Activated CD4-positive, alpha-beta T cell treated with anti-CD3 and anti-CD28 coated beads, Interleukin-2, Interleukin-6, amounts not matched to agents 100 ng/mL and 50 ng/mL, durations not matched to agents 16 hours and 8 hours (primary cell): ENCODE results near the gene CELSR3.

Source experiments
- DNase-seq: peaks from one replicate; pipeline ENCODE4 v3.0.0-alpha.2; 2020

The CELSR3 gene

GRCh38 chr3:48631516-48632448 is 30.9 kb downstream of the CELSR3 start:
- DNase-seq = no peak

DNA sequence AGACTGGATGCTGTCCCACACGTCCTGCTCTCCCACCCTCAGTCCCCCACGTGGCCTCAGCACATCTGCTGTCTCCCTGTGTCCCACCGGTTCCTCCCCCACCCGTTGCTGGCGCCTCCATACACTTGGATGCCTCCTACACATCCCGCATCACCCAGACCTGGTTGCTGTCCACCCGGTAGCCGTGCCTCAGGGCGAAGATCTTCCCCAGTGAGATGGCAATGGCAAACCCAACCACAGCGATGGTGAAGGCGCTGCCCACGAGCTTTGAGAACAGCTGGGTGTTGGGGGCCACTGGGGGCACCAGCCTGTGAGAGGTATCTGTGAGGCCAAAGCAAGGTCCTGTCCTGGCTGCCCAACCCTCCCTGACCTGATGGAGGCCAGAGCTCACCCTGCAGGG is 31.9 kb downstream of the CELSR3 start:
- DNase-seq = no peak

- DNase-seq = no peak
Observed at GRCh38 chr3:48630407-48630806, 32.3 kb downstream of the CELSR3 start.

DNA sequence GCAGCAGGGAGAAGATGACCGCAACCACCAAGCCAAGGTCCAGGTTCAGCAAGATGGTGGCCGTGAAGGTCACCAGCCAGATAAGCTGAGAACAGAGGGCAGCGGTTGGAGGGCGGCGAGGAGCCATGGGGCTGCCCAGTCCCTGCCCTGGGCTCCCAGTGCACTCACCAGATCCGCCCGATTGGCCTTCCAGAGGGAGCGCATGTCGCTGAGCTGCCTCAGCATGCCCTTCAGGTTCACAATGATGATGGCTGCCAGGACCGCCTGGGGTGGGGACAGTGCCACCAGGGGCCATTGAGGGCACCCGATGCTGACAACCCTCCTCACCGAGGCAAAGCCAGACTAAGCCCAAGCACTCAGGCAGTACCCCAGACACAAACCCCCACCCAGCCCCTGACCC is 32.8 kb downstream of the CELSR3 start:
- DNase-seq = no peak

DNA sequence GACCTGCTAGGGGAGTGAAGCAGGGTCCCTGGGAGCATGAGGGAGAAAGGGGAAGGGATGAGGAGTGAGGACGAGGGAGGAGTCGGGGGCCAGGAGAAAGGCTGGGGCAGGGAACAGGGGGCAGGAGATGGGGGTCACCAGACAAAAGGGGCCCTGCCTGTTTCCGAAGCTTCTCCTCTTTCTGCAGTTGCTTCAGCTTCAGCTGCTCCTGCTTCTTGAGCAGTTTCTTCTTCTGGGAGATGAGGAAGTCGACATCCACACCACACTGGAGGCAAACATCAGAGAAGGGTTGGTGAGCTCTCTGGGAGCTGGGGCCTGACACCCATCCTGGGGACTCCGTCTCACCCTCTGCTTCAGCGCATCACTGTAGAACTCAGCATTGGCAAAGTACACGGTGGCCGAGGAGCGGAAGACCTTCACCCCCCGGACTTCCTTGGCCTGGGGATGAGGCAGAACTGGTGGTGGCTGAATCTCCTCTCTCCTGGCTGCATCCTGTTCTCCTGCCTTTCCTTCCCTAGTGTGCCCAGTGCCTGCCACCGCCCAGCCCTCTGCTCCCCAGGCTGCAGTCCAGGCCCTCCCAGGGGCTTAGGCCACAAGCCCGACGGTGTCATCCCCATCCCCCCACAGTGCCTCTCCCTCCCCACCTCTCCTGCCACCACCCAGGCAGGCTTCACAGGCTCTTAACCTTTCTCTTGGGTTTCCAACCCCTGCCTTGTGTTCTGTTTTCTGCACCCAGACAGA is 34.2 kb downstream of the CELSR3 start:
- DNase-seq = no peak

- DNase-seq = no peak
Observed at GRCh38 chr3:48625600-48625999, 37.1 kb downstream of the CELSR3 start.

DNA sequence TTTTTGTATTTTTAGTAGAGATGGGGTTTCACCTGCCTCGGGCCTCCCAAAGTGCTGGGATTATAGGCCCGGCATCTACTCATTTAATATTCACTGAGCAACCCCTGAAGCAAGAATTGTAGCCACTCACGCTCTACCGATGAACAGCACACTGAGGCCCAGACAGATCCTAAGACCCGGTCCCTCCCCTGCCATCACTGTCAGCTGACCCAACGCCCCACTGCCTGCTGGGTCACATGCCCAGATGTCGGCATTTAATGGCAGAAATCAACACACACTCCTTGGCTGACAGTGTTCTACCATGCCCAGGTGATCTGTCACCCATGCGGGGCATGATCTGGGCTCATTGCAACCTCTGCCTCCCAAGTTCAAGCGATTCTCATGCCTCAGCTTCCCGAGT is 37.9 kb downstream of the CELSR3 start:
- no peak for DNase-seq

DNA sequence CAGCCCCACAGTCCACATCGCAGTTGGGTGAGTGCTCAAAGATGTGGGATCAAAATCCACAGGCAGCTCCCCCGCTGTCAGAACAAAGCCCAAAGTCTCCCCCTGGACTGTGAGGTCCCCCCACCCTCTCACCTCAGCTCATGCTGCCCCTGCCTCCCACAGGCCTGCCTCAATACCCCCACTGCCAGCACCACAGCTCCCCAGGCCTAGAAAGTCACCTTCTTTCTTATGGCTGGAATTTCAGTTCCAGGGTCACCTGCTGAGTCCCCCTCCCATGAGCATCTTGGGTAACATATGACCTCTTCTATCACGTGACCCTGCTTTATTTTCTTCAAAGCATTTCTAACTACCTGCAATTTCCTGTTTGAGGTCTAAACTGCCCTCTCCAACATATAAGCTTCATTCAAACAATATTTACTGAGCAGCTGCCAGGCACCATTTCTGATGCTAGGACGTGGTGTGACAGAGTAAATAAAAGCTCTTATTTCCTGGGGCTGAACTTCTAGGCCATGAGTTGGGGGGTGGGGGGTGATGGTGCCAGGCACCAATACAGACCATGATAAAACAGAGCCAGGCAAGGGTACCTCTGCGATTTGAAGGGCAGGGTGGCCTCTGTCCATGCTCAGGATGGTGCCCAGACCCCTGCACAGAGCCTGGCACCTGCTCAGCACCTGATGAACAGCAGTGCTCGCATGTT is 38.7 kb downstream of the CELSR3 start:
- DNase-seq = no peak

DNA sequence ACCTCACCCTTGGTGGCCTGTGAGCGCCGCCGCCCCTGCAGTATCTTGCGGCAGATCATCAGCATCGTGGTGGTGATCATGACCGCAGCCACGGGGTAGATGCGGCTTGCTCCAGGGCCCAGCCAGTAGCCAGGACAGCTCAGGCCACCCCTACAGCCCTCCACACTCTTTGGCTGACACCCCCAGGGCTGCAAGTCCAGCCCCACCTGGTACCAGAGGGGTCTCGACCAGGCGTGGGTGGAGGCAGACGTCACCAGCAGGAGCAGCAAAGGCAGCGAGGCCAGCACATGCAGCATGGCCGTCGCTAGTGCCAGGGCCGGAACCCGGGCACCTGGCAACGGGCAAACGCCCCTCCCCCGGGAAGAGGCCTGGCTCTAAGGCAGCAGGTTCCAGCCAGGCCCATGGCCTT is 41.2 kb downstream of the CELSR3 start, which contains the start of gene TMEM89:
TSS of gene TMEM89 (minus strand) at position 309 of the 409 bp plus-strand sequence. CDS start at position 296, 13 bp downstream.
- DNase-seq = no peak

- DNase-seq = no peak
Observed at GRCh38 chr3:48619541-48620524, 42.9 kb downstream of the CELSR3 start.

- DNase-seq = no peak
Observed at GRCh38 chr3:48617559-48617958, 45.1 kb downstream of the CELSR3 start.

- DNase-seq = peak; percentile 73
Observed at GRCh38 chr3:48614044-48614443, 48.6 kb downstream of the CELSR3 start.

DNA sequence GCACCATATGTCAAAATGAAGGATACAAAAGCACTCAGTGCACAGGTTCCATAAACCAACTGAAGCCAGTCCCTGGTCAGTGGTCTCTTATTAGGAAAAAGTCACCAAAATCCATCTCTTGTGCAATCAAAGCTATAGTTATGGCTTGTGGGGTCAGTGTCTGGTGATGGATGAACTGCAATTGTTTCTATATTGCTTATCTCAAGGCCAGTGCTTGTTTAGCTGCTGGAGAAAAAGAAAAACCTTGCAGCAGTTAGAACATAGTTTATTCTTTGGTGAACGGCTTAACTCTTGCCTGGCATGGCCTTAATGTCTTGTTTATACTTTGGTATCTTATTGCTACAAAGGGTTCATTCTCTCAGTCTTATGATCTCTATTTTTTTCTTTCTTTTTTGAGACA is 50.4 kb downstream of the CELSR3 start:
- DNase-seq = no peak

DNA sequence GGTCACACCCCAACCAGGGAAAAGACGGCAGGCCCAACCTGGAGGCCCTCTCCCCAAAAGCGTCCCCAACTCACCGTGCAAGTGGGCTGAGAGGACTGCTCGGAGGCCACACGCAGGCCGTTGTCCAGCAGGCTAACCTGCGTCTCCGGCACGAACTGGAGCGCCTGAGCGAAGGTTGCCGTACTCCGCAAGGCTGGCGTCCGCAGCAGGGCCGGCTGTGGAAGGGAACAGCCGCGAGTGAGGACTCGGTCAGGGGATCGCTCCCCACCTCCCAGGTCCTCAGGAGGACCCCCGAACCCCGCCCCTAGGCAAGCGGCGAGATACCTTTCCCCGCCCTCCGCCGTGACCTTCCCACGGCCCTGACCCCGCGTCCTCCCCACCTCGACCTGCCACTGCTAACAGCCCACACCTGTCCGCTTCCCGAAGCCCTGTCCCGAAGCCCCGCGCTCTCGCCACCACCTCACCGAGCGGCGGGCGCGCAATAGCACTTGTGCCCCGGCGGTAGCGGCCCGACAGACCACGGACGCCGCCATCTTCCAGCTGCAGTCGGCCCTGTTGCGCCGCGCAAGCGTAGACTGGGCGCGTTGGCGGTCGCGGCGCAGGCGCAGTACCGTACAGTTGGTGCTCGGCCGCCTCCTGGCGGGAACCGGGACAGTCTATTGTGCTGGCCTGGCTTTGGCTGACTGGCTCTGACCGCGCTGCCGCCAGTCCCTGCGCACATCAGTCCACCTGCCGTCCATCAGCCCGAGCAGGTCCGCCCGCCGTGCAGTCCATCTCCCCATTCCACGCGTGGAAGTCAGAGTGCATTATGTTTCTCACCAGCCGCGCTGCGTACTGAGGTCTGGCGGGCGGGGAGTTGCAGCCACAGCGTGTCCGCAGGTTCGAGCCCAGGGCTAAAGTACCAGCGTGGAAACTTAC is 53.3 kb downstream of the CELSR3 start, which contains the start of gene UQCRC1:
TSS of gene UQCRC1 (minus strand) at position 559 of the 918 bp plus-strand sequence. CDS start at position 533, 26 bp downstream.
- DNase-seq = peak; percentile 96

GRCh38 chr3:48607519-48607918 is 55.2 kb downstream of the CELSR3 start:
- no peak for DNase-seq

- DNase-seq = no peak
Observed at GRCh38 chr3:48601622-48601994, 61.1 kb downstream of the CELSR3 start.

DNA sequence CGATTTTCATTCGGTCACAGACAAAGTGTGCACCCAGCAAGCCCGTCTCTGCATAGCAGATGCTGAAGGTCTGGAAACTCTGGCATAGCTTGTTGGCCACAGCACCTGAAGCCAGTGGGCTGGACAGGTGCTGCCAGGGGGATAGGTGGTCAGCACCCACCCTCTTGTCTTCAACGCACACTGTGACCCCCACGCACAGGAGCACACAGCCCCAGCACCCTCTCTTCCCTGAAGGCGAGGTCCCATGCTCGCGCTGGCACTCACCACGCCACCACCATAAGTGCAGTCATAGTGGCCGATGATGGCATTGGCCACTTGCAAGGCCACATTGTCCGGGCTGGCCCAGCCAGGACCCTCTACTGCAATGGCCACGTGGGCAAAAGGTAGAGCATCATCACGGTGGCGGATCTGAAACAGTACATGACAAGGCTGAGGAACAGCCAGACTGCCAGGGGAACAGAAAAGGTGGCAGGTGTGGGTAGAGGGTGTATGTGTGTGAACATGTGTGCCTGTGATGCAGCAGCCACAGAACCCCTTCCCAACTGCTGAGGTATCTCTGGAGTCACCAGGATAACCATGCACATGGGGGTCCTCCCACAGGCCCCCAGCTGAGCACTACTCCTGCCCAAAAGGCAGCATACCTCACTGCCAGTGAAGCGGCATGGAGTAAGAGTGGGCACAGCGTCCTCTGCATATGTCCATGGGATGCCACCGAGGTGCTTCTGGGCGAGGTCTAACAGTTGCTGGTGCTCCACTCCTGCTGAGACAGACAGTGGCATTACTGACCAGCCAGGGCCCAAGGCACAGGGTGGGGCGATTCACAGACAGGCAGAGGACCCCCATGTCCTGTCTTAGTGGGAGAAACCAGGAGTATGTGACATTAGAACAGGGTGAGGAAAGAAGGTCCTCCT is 61.7 kb downstream of the CELSR3 start:
- no peak for DNase-seq

GRCh38 chr3:48599509-48600285 is 63.0 kb downstream of the CELSR3 start:
- DNase-seq = no peak

- no peak for DNase-seq
Observed at GRCh38 chr3:48599077-48599501, 63.6 kb downstream of the CELSR3 start.
